ENCODE data around the gene PRDM16. TPM values are rescaled to one million over a fixed set of nuclear protein-coding genes. Genes with fewer than 3 reads are reported as not detected.

PRDM16 gene
- total RNA-seq, 1 experiment from 2014 or later, result 0.17 TPM

- H2BK20ac ChIP-seq (ENCODE audit: low read depth, low read length, poor library complexity, severe bottlenecking), result no peak overlapping the region
- no peak overlapping the region for H4K5ac ChIP-seq (ENCODE audit: insufficient read length, low read depth, low read length)
- no peak overlapping the region for H3K18ac ChIP-seq (ENCODE audit: insufficient read length, low read depth, low read length)
- no peak overlapping the region for H2BK120ac ChIP-seq (ENCODE audit: low read depth, low read length, poor library complexity, severe bottlenecking)
- peaks cover 15% of the 10 kb centered on the region for H3K27me3 Mint-ChIP-seq (ENCODE audit: low read depth)
- no peak overlapping the region for H3K14ac ChIP-seq (ENCODE audit: insufficient read depth, low read length)
- no peak overlapping the region for H2BK15ac ChIP-seq (ENCODE audit: low read depth, low read length)
- DNase-seq, result no peak
- H3K79me1 ChIP-seq (ENCODE audit: insufficient read depth, low read depth, low read length, poor library complexity, severe bottlenecking), result no peaks in the 10 kb centered on the region
- no peak overlapping the region for H4K91ac ChIP-seq (ENCODE audit: insufficient read length, low read depth, low read length)
- no peaks in the 10 kb centered on the region; a peak in 1 of 4 replicates for H3K4me1 Mint-ChIP-seq
- H3K4me2 ChIP-seq (ENCODE audit: insufficient read depth, insufficient read length, low read length), result no peak overlapping the region
- no peak overlapping the region for H3K9ac ChIP-seq (ENCODE audit: extremely low read depth, insufficient read length, low read length)
- H3T11ph ChIP-seq (ENCODE audit: low read length), result no peak overlapping the region
- H3K27ac ChIP-seq (ENCODE audit: insufficient read length, low read depth, low read length), result no peak overlapping the region
- no peak overlapping the region for H3K56ac ChIP-seq (ENCODE audit: insufficient read length, low read depth, low read length)
- H3K79me2 ChIP-seq (ENCODE audit: insufficient read depth, low read length), result no peaks in the 10 kb centered on the region
- no peaks in the 10 kb centered on the region for H3K23me2 ChIP-seq (ENCODE audit: insufficient read length, low read depth, low read length, poor library complexity, severe bottlenecking)
- peaks cover 7 to 18% (median 8%) of the 10 kb centered on the region in 3 experiments for H3K36me3 Mint-ChIP-seq (ENCODE audit: insufficient read depth in 1 of 3, low read depth in 3 of 3)
- H3K27me3 ChIP-seq (ENCODE audit: insufficient read depth, low read length), result no peaks in the 10 kb centered on the region
- H2AFZ ChIP-seq (ENCODE audit: low read length), result no peak overlapping the region
- H3K27ac Mint-ChIP-seq, result no peak overlapping the region
- H3K4ac ChIP-seq (ENCODE audit: low read depth, low read length), result no peak overlapping the region
- no peaks in the 10 kb centered on the region for H4K20me1 ChIP-seq (ENCODE audit: control insufficient read depth, insufficient read depth, insufficient read length)
- no peak overlapping the region for H3K4me3 Mint-ChIP-seq
- H3K4me1 ChIP-seq (ENCODE audit: insufficient read depth, low read length), result no peaks in the 10 kb centered on the region
- H3K9me3 Mint-ChIP-seq, result peaks cover 34 to 40% of the 10 kb centered on the region in 2 experiments
- no peak overlapping the region for H4K8ac ChIP-seq (replicated peaks; ENCODE audit: insufficient read length, low read depth, low read length)
- no peak overlapping the region for H3K23ac ChIP-seq (ENCODE audit: insufficient read length, low read depth, low read length)
- no peak overlapping the region for H2BK12ac ChIP-seq (ENCODE audit: insufficient read length, low read depth, low read length)
- TF ChIP-seq CTCF (conservative IDR thresholded peaks at IDR 0.05), result no peak
- no peak overlapping the region for H2BK5ac ChIP-seq (ENCODE audit: insufficient read length, low read length)
- peaks cover 13% of the 10 kb centered on the region for H3K9me3 ChIP-seq (ENCODE audit: control insufficient read depth, low read depth, low read length)
- no peak overlapping the region for H2AK5ac ChIP-seq (ENCODE audit: insufficient read length, low read length)
Measured at GRCh38 chr1:3344395-3344794, 275.4 kb downstream of the PRDM16 start.

Data from H9 (cell line).